GM10266 (cell line): ENCODE measurements around the gene GDPD5.

Experiments used
- DNase-seq: peaks from one replicate; pipeline ENCODE4 v3.0.0; 2012; ENCODE audit errors: extremely low spot score
- CTCF ChIP-seq: IDR thresholded peaks from 2 replicates; pipeline ENCODE4 v1.5.1; 2012; ENCODE audit warnings: mild to moderate bottlenecking, low read depth; ENCODE audit not compliant: control insufficient read depth, insufficient read depth; ENCODE audit errors: missing control alignments

The GDPD5 gene

DNA sequence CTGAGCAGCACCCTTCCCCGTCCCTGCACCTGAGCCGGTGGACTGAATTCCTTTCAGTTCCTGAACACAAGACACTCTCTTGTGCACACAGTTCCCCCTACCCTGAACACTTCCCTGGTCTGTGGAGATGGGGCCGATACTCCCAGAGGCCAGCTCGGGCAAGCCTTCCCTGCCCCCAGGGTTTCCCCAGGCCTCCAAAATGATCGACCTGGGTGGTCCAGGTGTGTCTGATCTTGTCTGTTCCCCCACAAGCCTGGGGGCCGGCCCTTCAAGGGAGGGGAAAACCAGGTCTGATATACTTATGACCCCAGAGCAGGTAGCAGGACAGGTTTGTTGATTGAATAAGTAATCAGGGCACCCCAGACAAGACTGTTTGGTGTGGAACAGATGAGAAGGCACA is 52.1 kb downstream of the GDPD5 start:
- no peak for TF ChIP-seq CTCF
- DNase-seq = no peak

DNA sequence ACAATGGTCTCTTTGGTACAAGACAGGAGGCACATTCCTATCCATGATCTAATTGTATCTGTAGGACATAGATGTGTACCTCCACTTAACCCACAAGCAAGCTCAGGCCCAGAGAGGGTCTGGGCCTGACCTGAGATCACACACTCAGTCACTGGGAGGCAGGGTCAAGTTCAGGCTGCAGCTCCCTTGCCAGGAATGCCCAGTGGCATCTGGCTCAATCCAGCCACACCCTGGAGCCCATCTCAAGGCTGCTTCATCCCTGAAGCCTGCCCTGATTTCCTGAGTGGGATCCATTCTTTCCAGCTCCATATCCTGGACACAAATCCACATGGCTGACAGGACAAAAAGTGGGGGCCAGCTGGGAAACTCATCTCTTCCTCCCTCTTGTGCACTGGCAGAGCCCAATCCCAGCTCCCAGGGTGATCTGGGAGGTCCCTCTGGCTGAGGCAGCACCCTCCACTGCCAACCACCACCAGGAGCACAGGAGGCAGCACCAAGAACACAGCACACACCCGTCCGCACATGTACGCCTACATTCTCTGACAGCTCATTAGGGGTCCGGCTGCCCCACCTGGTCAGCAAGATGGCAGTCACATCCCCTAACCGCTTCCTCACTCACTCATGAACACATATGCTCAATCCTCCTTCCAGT is 53.5 kb downstream of the GDPD5 start:
- TF ChIP-seq CTCF = no peak

GRCh38 chr11:75471176-75471973 is 54.4 kb downstream of the GDPD5 start:
- no peak for TF ChIP-seq CTCF
- DNase-seq = no peak

More for the DNA sequence above, 53.5 kb downstream of the GDPD5 start:
- DNase-seq = no peak

- DNase-seq = no peak
- TF ChIP-seq CTCF = no peak
Measured at GRCh38 chr11:75470476-75471080, 55.2 kb downstream of the GDPD5 start.

DNA sequence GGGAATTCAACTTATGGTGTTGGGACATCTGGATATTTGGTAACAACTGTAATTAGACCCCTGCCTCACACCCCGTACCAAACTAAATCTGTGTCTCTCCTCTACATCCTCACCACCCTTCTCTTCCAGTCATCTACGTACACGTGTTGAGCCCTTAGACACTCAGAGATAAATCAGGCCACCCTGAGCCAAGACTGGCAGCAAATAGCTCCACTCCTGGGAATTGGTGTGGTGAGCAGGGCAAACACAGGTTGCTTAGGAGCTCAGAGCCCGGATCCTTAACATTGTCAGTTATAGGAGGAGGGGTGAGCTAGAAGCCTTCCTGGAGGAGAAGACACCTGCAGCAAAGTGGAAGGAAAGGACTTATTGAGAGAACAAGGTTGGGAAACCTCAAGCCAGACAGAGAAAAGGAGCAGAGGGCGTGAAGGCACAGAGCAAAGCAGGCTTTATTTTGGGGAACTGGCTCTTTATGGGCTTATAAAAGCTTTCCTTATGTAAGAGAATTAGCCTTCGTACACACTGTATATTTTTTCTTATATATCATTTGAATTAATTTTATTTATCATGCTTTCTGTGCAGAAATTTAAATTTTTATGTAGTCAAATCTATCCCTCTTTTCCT is 55.8 kb downstream of the GDPD5 start:
- no peak for TF ChIP-seq CTCF
- DNase-seq = no peak

- DNase-seq = no peak
- TF ChIP-seq CTCF = no peak
Measured at GRCh38 chr11:75468534-75469340, 57.0 kb downstream of the GDPD5 start.
